ENCODE results near the gene NRG3.

GRCh38 chr10:81877596-81877995 lies 2.6 kb downstream of the NRG3 start:
- TF ChIP-seq CTCF (IDR thresholded peaks at IDR 0.05) (no peak), EP300 (IDR thresholded peaks at IDR 0.05) (no peak), POLR2A (IDR thresholded peaks at IDR 0.05) (no peak)

All from tibial nerve (tissue), 4 donors.